Ishikawa (cell line): ENCODE measurements around the gene TRIM3.
A peak's percentile ranks its signal among the peaks of the same experiment; 100 is the strongest.

ENCODE experiments used
- CEBPB ChIP-seq: IDR thresholded peaks from 2 replicates; pipeline ENCODE4 v1.6.1; 2012
- CREB1 ChIP-seq: IDR thresholded peaks from 2 replicates; pipeline ENCODE4 v1.6.1; 2012; ENCODE audit warnings: low read depth
- EGR1 ChIP-seq: IDR thresholded peaks from 2 replicates; pipeline ENCODE4 v1.6.1; 2012
- EP300 ChIP-seq: IDR thresholded peaks from 2 replicates; pipeline ENCODE4 v1.6.1; 2012; ENCODE audit warnings: borderline replicate concordance
- FOXM1 ChIP-seq: IDR thresholded peaks from 2 replicates; pipeline ENCODE4 v1.6.1; 2012; ENCODE audit warnings: low read depth, borderline replicate concordance
- NFIC ChIP-seq: IDR thresholded peaks from 2 replicates; pipeline ENCODE4 v1.6.1; 2012
- RAD21 ChIP-seq: IDR thresholded peaks from 2 replicates; pipeline ENCODE4 v1.6.1; 2012; ENCODE audit warnings: low read depth
- REST ChIP-seq: IDR thresholded peaks from 2 replicates; pipeline ENCODE4 v1.6.1; 2012; ENCODE audit warnings: low read depth, mild to moderate bottlenecking
- TAF1 ChIP-seq: IDR thresholded peaks from 2 replicates; pipeline ENCODE4 v1.6.1; 2012; ENCODE audit warnings: low read depth, mild to moderate bottlenecking
- TCF12 ChIP-seq: IDR thresholded peaks from 2 replicates; pipeline ENCODE4 v1.6.1; 2012; ENCODE audit warnings: low read depth
- TEAD4 ChIP-seq: IDR thresholded peaks from 2 replicates; pipeline ENCODE4 v1.6.1; 2012
- YY1 ChIP-seq: IDR thresholded peaks from 2 replicates; pipeline ENCODE4 v1.6.1; 2012; ENCODE audit warnings: low read depth
- ZBTB7A ChIP-seq: IDR thresholded peaks from 2 replicates; pipeline ENCODE4 v1.6.1; 2012; ENCODE audit warnings: low read depth
- TF ChIP-seq, protein P1 (sequence below): IDR thresholded peaks from 2 replicates; pipeline ENCODE4 v1.6.1; 2012
- TF ChIP-seq, protein P2 (sequence below): IDR thresholded peaks from 2 replicates; pipeline ENCODE4 v1.6.1; 2012

Gene TRIM3

DNA sequence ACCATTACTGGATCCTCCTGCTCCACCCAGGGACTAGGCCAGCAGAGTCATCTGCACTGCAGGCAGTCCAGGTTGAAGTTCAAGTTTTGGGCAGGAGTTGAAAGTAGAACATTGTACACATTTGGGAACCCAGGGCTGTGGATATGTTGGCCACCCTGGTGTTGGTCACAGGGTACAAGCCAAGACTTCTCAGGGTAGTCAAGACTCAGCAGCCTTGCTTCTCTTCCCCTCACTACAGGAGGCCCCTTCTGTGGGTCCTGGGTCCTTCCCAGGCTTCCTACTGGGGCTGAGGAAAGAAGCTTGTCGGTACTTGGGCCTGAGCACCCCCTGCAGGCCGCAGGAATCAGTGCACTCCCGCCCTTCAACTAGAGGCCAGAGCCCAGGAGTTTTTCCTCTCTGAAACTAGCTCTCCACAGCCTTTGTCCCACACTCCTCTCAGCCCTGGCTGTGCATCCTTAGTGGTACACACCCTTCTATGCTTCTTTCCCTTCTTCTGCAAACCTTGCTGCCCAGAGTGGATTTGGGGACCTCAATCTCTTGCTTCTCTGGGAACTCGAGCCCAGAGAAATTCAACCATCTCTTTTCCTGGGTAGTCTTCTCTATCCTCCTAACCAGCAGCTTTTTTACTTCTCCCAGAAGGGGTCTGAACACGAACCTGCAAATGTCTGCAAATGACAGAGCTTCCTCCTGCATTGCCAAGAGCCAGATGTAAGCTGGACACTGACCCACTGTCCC, 30.3 kb downstream of the TRIM3 start:
- TF ChIP-seq, protein P1, sequence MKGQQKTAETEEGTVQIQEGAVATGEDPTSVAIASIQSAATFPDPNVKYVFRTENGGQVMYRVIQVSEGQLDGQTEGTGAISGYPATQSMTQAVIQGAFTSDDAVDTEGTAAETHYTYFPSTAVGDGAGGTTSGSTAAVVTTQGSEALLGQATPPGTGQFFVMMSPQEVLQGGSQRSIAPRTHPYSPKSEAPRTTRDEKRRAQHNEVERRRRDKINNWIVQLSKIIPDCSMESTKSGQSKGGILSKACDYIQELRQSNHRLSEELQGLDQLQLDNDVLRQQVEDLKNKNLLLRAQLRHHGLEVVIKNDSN, result no peak
- TF ChIP-seq RAD21, result peak; percentile 73

DNA sequence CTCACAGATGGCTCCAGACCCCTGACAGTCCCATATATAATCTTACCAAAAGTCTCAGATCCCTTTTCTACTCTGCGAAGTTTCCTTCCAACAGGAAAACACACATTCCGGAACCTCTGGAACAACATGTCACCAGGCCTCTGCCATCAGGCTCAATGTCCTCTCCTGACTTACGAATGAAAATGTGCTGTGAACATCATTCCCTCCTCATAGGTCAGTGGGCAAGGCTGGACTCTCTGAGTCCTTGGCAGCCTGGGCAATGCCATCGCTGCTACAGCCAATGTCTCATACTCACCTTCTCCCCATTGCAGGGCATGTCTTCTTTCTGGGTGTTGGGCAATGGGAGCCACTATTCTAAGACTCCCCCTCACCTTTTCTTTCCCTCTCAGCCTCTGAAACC, 31.3 kb downstream of the TRIM3 start:
- TF ChIP-seq FOXM1, result no peak
- TF ChIP-seq CREB1, result no peak
- TF ChIP-seq YY1, result no peak
- TF ChIP-seq ZBTB7A, result no peak
- TF ChIP-seq NFIC, result no peak
- no peak for TF ChIP-seq TCF12
- no peak for TF ChIP-seq TEAD4
- TF ChIP-seq, protein P2, sequence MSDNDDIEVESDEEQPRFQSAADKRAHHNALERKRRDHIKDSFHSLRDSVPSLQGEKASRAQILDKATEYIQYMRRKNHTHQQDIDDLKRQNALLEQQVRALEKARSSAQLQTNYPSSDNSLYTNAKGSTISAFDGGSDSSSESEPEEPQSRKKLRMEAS, result no peak

GRCh38 chr11:6440906-6441358, 32.8 kb downstream of the TRIM3 start, which contains the start of gene HPX:
Gene HPX (minus strand): TSS chr11:6440987. CDS start chr11:6440963, 24 bp downstream.
- TF ChIP-seq TEAD4, result no peak
- TF ChIP-seq, protein P2, result no peak
- TF ChIP-seq NFIC, result no peak
- TF ChIP-seq REST, result no peak
- TF ChIP-seq EGR1, result no peak
- no peak for TF ChIP-seq RAD21
- TF ChIP-seq TCF12, result no peak
- TF ChIP-seq EP300, result no peak
- no peak for TF ChIP-seq ZBTB7A
- TF ChIP-seq FOXM1, result no peak
- no peak for TF ChIP-seq CEBPB
- TF ChIP-seq YY1, result no peak
- no peak for TF ChIP-seq TAF1
- TF ChIP-seq, protein P1, result no peak

DNA sequence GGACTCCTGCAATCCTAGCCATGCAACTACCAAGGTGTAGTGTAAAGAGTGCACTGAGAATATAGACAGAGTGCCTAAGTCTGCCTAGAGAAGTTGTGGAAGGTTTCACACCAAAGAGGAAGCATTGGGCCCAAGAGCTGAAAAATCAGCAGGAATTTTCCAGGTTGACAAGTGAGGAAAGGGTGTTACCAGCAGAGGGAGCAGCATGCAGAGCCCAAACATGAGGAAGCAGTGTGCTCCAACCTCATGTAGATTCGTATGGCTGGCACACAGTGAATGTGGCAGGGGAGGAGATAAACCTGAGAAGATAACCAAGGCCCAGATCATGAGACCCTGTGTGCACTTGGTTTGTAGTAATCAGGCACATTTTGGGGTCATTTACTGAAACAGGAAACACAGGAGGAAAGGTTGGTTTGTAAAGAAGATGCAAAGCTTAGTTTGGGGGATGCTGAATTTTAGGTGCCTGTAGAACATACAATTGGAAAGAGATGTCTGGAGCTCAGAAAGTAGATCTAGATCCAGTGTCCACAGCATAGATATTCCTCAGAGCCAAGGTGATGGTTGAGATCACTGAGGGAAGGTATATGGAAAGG, 34.7 kb downstream of the TRIM3 start:
- peak; percentile 51; the same call in 1 of the 2 replicates for TF ChIP-seq RAD21
- TF ChIP-seq TCF12, result no peak
- no peak for TF ChIP-seq FOXM1

- TF ChIP-seq NFIC, result no peak
Measured at GRCh38 chr11:6437993-6438392, 35.7 kb downstream of the TRIM3 start.

GRCh38 chr11:6437423-6437822, 36.3 kb downstream of the TRIM3 start:
- TF ChIP-seq REST (no peak), TEAD4 (no peak), RAD21 (no peak), CEBPB (no peak), ZBTB7A (no peak), YY1 (no peak), EP300 (no peak)
- TF ChIP-seq, protein P2, result no peak
- TF ChIP-seq, protein P1, result no peak
